Endothelial cell of umbilical vein (primary cell): ENCODE data around the gene IL1R1. TPM values are rescaled to one million over a fixed set of nuclear protein-coding genes. Genes with fewer than 3 reads are reported as not detected.

Experiments
- Bru-seq: library from RNA; stranded (reverse); fragments of 400-500 nt; gene quantifications from one replicate; lab custom pipeline; 2021; lab: Mats Ljungman, UMichigan
- BruChase-seq, 2 experiments: library from RNA; stranded (reverse); fragments of 400-500 nt; gene quantifications; one replicate each; lab custom pipeline; 2021; lab: Mats Ljungman, UMichigan
- BruUV-seq: library from RNA; stranded (reverse); fragments of 400-500 nt; replicated peaks from 2 replicates; lab custom pipeline; 2021; lab: Mats Ljungman, UMichigan
- CTCF ChIA-PET: fragments of 300-600, 350-600 bp; sonication (Branson Sonifier 250); formaldehyde crosslinking; loops from one replicate; lab custom pipeline; 2021; ENCODE audit warnings: antibody characterized with exemption, inconsistent platforms; lab: Charles Lee
- POLR2A ChIA-PET: fragments of 300-600, 350-600 bp; sonication (Branson Sonifier 250); formaldehyde crosslinking; loops from one replicate; lab custom pipeline; 2021; ENCODE audit warnings: antibody characterized with exemption, inconsistent platforms; lab: Charles Lee
- DNase-seq: peaks from one replicate; pipeline ENCODE4 v3.0.0-alpha.2; 2011; ENCODE audit warnings: low read depth, low spot score
- FAIRE-seq: peaks from 2 replicates; lab custom pipeline; 2011; peaks lifted over from hg19 to GRCh38; lab: Jason Lieb, UNC
- H2AFZ ChIP-seq: 2 replicates; pipeline ENCODE4 v1.6.0; 2012; ENCODE audit warnings: low read depth, low read length, control low read depth, inconsistent platforms
- H3K27ac ChIP-seq: 2 replicates; pipeline ENCODE4 v1.5.1; 2011; ENCODE audit warnings: low read depth, mild to moderate bottlenecking, control low read depth, low read length, moderate library complexity; ENCODE audit not compliant: insufficient read depth
- H3K27me3 ChIP-seq, 2 experiments: 2 replicates each; pipeline versions ENCODE4 v1.6.0 to v1.6.1; 2011; ENCODE audit warnings: low read length in 2 of 2, mixed read lengths in 1 of 2; ENCODE audit not compliant: control insufficient read depth in 2 of 2, insufficient read depth in 2 of 2
- H3K36me3 ChIP-seq, 2 experiments: 2 replicates in 1 of 2; 3 replicates in 1 of 2; pipeline ENCODE4 v1.5.1; 2011; ENCODE audit warnings: low read length in 2 of 2, mild to moderate bottlenecking in 1 of 2, moderate library complexity in 1 of 2; ENCODE audit not compliant: control insufficient read depth in 2 of 2, insufficient read depth in 2 of 2; ENCODE audit errors: extremely low read depth in 1 of 2
- H3K4me1 ChIP-seq: 3 replicates; pipeline ENCODE4 v1.5.1; 2011; ENCODE audit warnings: mild to moderate bottlenecking, low read length; ENCODE audit not compliant: control insufficient read depth, insufficient read depth; ENCODE audit errors: extremely low read depth
- H3K4me2 ChIP-seq: 2 replicates; pipeline ENCODE4 v1.6.1; 2011; ENCODE audit warnings: low read length, control low read depth, mixed read lengths; ENCODE audit not compliant: insufficient read depth
- H3K4me3 ChIP-seq, 3 experiments: fragments of 200-600 bp in 1 of 3; sonication (generic), shearing (Covaris generic) in 1 of 3; replicated peaks in 1 of 3; 2 replicates each; pipeline ENCODE4 v1.5.1; 2011 to 2016; ENCODE audit warnings: control low read depth in 3 of 3, low read length in 3 of 3, mild to moderate bottlenecking in 2 of 3, inconsistent platforms in 1 of 3, low read depth in 1 of 3, moderate library complexity in 1 of 3; ENCODE audit not compliant: insufficient read depth in 1 of 3
- H3K79me2 ChIP-seq: 2 replicates; pipeline ENCODE4 v1.6.0; 2012; ENCODE audit warnings: low read length, inconsistent platforms; ENCODE audit not compliant: control insufficient read depth, insufficient read depth
- H3K9ac ChIP-seq: replicated peaks from 2 replicates; pipeline ENCODE3; 2011; ENCODE audit warnings: low read length, control low read depth; ENCODE audit not compliant: insufficient read depth; ENCODE audit errors: extremely low read depth
- H3K9me1 ChIP-seq: replicated peaks from 3 replicates; pipeline ENCODE4 v1.6.0; 2011; ENCODE audit warnings: mild to moderate bottlenecking, low read length; ENCODE audit not compliant: control insufficient read depth, insufficient read depth; ENCODE audit errors: extremely low read depth
- H3K9me3 ChIP-seq: replicated peaks from 2 replicates; pipeline ENCODE4 v1.5.1; 2012; ENCODE audit warnings: low read length, inconsistent platforms; ENCODE audit not compliant: control insufficient read depth, insufficient read depth
- H4K20me1 ChIP-seq: replicated peaks from 2 replicates; pipeline ENCODE3; 2011; ENCODE audit warnings: mild to moderate bottlenecking, low read length; ENCODE audit not compliant: control insufficient read depth, insufficient read depth; ENCODE audit errors: extremely low read depth
- EZH2 ChIP-seq: IDR thresholded peaks from 2 replicates; pipeline ENCODE4 v1.6.1; 2012; ENCODE audit warnings: borderline replicate concordance, low read depth, mild to moderate bottlenecking, moderate library complexity, low read length, inconsistent platforms; ENCODE audit not compliant: severe bottlenecking
- POLR2A ChIP-seq: IDR thresholded peaks from 2 replicates; pipeline ENCODE4 v1.6.1; 2012; ENCODE audit warnings: low read depth, mild to moderate bottlenecking, control low read depth, low read length
- POLR2AphosphoS5 ChIP-seq: IDR thresholded peaks from 2 replicates; pipeline ENCODE4 v1.6.1; 2012; ENCODE audit warnings: low read depth, mild to moderate bottlenecking, control low read depth, low read length, moderate library complexity; ENCODE audit not compliant: insufficient read depth
- dilution Hi-C: fragments of 300-500 bp; cut with MboI; formaldehyde crosslinking; loops from one replicate; pipeline ENCODE4 v1.15.0; 2019; ENCODE audit warnings: low sequenced_read_pairs; ENCODE audit not compliant: extremely low pct_ligation_motif_present
- intact Hi-C: fragments of 100-400 bp; cut with micrococcal nuclease; formaldehyde crosslinking; loops from one replicate; pipeline ENCODE4 v1.10.0; 2022
- long read RNA-seq: library from polyadenylated mRNA; stranded (forward); transcript quantifications from one replicate; pipeline ENCODE4 v2.0.0, GENCODE V29; 2021
- polyA minus RNA-seq, 3 experiments: library from RNA; depleted of rRNA, polyadenylated mRNA; stranded (reverse); fragments of >200 nt; gene quantifications; 1 replicate in 1 of 3; 2 replicates in 2 of 3; pipeline ENCODE4 v1.2.3, GENCODE V29; 2011
- polyA plus RNA-seq, 4 experiments: library from polyadenylated mRNA; depleted of rRNA in 3 of 4; stranded (reverse) in 3 of 4; unstranded in 1 of 4; fragments of >200 nt; gene quantifications; 2 replicates each; pipeline versions ENCODE4 v1.2.1 to v1.2.3, GENCODE V29; 2011 to 2012; ENCODE audit warnings: missing spikeins in 1 of 4
- total RNA-seq: library from RNA; stranded (reverse); gene quantifications from 2 replicates; pipeline ENCODE4 v1.2.3, GENCODE V29; 2021

IL1R1 gene, protein sequence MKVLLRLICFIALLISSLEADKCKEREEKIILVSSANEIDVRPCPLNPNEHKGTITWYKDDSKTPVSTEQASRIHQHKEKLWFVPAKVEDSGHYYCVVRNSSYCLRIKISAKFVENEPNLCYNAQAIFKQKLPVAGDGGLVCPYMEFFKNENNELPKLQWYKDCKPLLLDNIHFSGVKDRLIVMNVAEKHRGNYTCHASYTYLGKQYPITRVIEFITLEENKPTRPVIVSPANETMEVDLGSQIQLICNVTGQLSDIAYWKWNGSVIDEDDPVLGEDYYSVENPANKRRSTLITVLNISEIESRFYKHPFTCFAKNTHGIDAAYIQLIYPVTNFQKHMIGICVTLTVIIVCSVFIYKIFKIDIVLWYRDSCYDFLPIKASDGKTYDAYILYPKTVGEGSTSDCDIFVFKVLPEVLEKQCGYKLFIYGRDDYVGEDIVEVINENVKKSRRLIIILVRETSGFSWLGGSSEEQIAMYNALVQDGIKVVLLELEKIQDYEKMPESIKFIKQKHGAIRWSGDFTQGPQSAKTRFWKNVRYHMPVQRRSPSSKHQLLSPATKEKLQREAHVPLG
- 2.9 and 5.5 TPM in 2 replicates for total RNA-seq
- 5.4 and 5.6 TPM in 2 replicates for polyA plus RNA-seq
- 4.9 TPM in 2 replicates for polyA plus RNA-seq (2011; cell fraction: cytosol; rRNA removed)
- polyA plus RNA-seq (2011; cell fraction: nucleus; rRNA removed): 4.0 and 4.1 TPM in 2 replicates
- 2.0 and 2.4 TPM in 2 replicates for polyA plus RNA-seq (2012)
- 6.6 and 7.1 TPM in 2 replicates for polyA minus RNA-seq
- 0.31 TPM for polyA minus RNA-seq (2011; cell fraction: cytosol; rRNA and poly(A)+ RNA removed)
- polyA minus RNA-seq (2011; cell fraction: nucleus; rRNA and poly(A)+ RNA removed): 1.9 and 2.6 TPM in 2 replicates
- percentile 39 among the genes with signal in this experiment for Bru-seq, nascent RNA
- percentile 24 among the genes with signal in this experiment for BruChase-seq, experiment 1, labeled RNA remaining after a 6-hour chase
- percentile 26 among the genes with signal in this experiment for BruChase-seq, experiment 2, labeled RNA remaining after a 2-hour chase
- long read RNA-seq, full-length matches to known transcripts: 2 of 6 reads
- long read RNA-seq, partial matches to known transcripts: 0 of 6 reads
- long read RNA-seq, other reads (novel, unspliced or antisense): 4 of 6 reads

DNA sequence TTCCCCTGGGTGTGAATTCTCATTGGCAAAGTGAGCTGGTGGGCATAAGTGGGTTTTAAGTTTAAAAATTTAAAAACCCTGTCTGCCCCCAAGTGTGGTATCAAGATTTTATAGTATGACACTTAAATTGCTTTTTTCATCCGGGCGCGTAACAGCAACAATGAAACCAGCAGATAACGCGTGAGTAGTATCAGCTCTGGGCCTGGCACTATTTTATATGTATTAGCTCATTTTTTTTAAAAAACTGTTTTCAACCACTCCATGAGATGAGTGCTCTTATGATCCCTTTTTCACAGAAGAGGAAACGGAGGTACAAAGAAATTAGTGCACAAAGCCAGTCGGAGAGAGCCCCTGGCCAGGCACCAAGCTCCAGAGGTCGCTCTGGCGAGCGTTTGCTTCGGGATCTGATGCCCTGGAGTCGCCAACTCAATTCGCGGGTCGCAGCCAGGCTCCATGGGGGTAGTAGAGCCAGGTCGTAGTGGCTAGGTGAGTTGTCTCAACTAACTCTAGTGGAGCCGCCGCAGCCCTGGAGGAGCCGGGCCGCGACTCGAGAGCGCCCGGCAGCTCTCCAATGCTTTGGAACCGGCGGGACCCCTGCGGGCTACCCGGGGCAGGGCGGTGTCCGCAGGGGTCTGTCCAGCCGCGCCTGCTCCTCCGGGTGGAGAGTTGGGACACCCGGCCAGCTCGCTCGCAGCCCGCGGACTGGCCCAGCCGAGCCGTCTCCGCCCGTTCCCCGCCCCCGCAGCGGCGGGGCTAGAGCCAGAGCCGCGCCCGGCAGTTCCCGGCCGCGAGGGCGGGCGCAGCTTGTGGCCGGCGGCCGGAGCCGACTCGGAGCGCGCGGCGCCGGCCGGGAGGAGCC lies at the start of gene IL1R1:
Gene IL1R1, plus strand, starts transcription at position 777 of the 859 bp plus-strand sequence. CDS start 14,979 bp downstream, outside the sequence.
- H3K4me2 ChIP-seq: peak within 1 kb of the TSS; percentile 90
- peak within 1 kb of the TSS; percentile 56 to 63 (median 63) for H3K4me3 ChIP-seq
- no TSS peak for BruUV-seq
- H3K9me3 ChIP-seq: peaks cover 4% of the 10 kb centered on the region
- H3K27ac ChIP-seq: peak within 1 kb of the TSS; percentile 16
- POLR2A ChIA-PET: no interaction called here
- TF ChIP-seq POLR2AphosphoS5 (peak; percentile 52), EZH2 (no peak), POLR2A (peak; percentile 32)
- no peaks in the 10 kb centered on the region for H3K9me1 ChIP-seq
- no peaks in the 10 kb centered on the region for H3K36me3 ChIP-seq
- H3K27me3 ChIP-seq: no peaks in the 10 kb centered on the region
- peak within 1 kb of the TSS; percentile 53 for H3K9ac ChIP-seq
- H2AFZ ChIP-seq: peak within 1 kb of the TSS; percentile 92
- no peaks in the 10 kb centered on the region for H4K20me1 ChIP-seq
- peak; percentile 71 for FAIRE-seq
- dilution Hi-C loops (no loop called here), intact Hi-C loops (no loop called here)
- H3K4me1 ChIP-seq: peaks cover 14% of the 10 kb centered on the region
- H3K79me2 ChIP-seq: no peaks in the 10 kb centered on the region
- CTCF ChIA-PET: interaction anchor here (0.7 to 2.6 kb wide), 21 partner anchors 7 to 300 kb away, joined by 3 to 23 read pairs (median 3); no protein-coding TSS in a partner anchor
- peak; percentile 73 for DNase-seq
